Astrocyte (in vitro differentiated cells and primary cell): ENCODE results near the gene ENKD1.

ENCODE experiments used
- CTCF ChIP-seq: IDR thresholded peaks from 2 replicates; pipeline ENCODE4 v1.5.1; 2011; ENCODE audit warnings: low read depth, mild to moderate bottlenecking, inconsistent platforms, low read length, moderate library complexity; ENCODE audit not compliant: insufficient read depth
- EZH2 ChIP-seq: IDR thresholded peaks from 2 replicates; pipeline ENCODE4 v1.6.1; 2012; ENCODE audit warnings: mild to moderate bottlenecking, low read length, inconsistent platforms; ENCODE audit not compliant: insufficient read depth

- TF ChIP-seq CTCF (no peak), EZH2 (no peak)
These were observed 34.9 kb upstream of the ENKD1 start for GRCh38 chr16:67701420-67701819.
